ENCODE results near the gene RDH16.
A peak's percentile ranks its signal among the peaks of the same experiment; 100 is the strongest.

RDH16 gene

GRCh38 chr12:57000393-57000792 is 43.0 kb upstream of the RDH16 start:
- DNase-seq (ENCODE audit: low read depth) = no peak
- no peak for TF ChIP-seq CTCF (conservative IDR thresholded peaks at IDR 0.05; ENCODE audit: control insufficient read depth, insufficient read depth, low read depth, low read length)
- H3K4me3 ChIP-seq (ENCODE audit: control insufficient read depth, low read depth, low read length) = no peak overlapping the region

GRCh38 chr12:56999456-56999855 is 42.0 kb upstream of the RDH16 start:
- DNase-seq (ENCODE audit: low read depth) = no peak
- no peak overlapping the region for H3K4me3 ChIP-seq (ENCODE audit: control insufficient read depth, low read depth, low read length)
- no peak for TF ChIP-seq CTCF (conservative IDR thresholded peaks at IDR 0.05; ENCODE audit: control insufficient read depth, insufficient read depth, low read depth, low read length)

- TF ChIP-seq CTCF (conservative IDR thresholded peaks at IDR 0.05; ENCODE audit: control insufficient read depth, insufficient read depth, low read depth, low read length) = no peak
- DNase-seq (ENCODE audit: low read depth) = peak; percentile 11
- no peak overlapping the region for H3K4me3 ChIP-seq (ENCODE audit: control insufficient read depth, low read depth, low read length)
These were observed 41.6 kb upstream of the RDH16 start for GRCh38 chr12:56998981-56999380.

- no peak for TF ChIP-seq CTCF (conservative IDR thresholded peaks at IDR 0.05; ENCODE audit: control insufficient read depth, insufficient read depth, low read depth, low read length)
- no peak overlapping the region for H3K4me3 ChIP-seq (ENCODE audit: control insufficient read depth, low read depth, low read length)
- no peak for DNase-seq (ENCODE audit: low read depth)
These were observed 40.9 kb upstream of the RDH16 start for GRCh38 chr12:56998316-56998715.

GRCh38 chr12:56996793-56997545 is 39.6 kb upstream of the RDH16 start:
- no peak overlapping the region for H3K4me3 ChIP-seq (ENCODE audit: control insufficient read depth, low read depth, low read length)
- DNase-seq (ENCODE audit: low read depth) = no peak
- no peak for TF ChIP-seq CTCF (conservative IDR thresholded peaks at IDR 0.05; ENCODE audit: control insufficient read depth, insufficient read depth, low read depth, low read length)

- no peak for TF ChIP-seq CTCF (conservative IDR thresholded peaks at IDR 0.05; ENCODE audit: control insufficient read depth, insufficient read depth, low read depth, low read length)
- no peak overlapping the region for H3K4me3 ChIP-seq (ENCODE audit: control insufficient read depth, low read depth, low read length)
- no peak for DNase-seq (ENCODE audit: low read depth)
These were observed 38.6 kb upstream of the RDH16 start for GRCh38 chr12:56995930-56996496.
